K562 (cell line): ENCODE data around the gene PGPEP1. TPM values are rescaled to one million over a fixed set of nuclear protein-coding genes. Genes with fewer than 3 reads are reported as not detected.

Experiments
- CXXC5 ChIP-seq: fragments of 250-450 bp; sonication (Bioruptor Pico); IDR thresholded peaks from 2 replicates; pipeline ENCODE4 v1.8.0; 2022; ENCODE audit warnings: inconsistent platforms, mild to moderate bottlenecking, moderate library complexity
- EHMT2 ChIP-seq: fragments of 450-650 bp; IDR thresholded peaks from 2 replicates; pipeline ENCODE4 v1.6.1; 2018; ENCODE audit warnings: antibody characterized with exemption
- ELK1 ChIP-seq: sonication (generic); formaldehyde crosslinking; IDR thresholded peaks from 2 replicates; pipeline ENCODE4 v1.8.1; 2022; ENCODE audit warnings: missing genetic modification reagents
- ID3 ChIP-seq, 2 experiments: fragments of 250-450 bp in 1 of 2; fragments of 450-650 bp in 1 of 2; sonication (Bioruptor Pico) in 1 of 2; IDR thresholded peaks; 2 replicates each; pipeline versions ENCODE4 v1.6.1 to v1.8.0; 2016 to 2021; ENCODE audit warnings: mild to moderate bottlenecking in 2 of 2, moderate library complexity in 2 of 2, missing compliant biosample characterization in 1 of 2, missing genetic modification characterization in 1 of 2
- MEIS2 ChIP-seq: fragments of 450-650 bp; IDR thresholded peaks from 2 replicates; pipeline ENCODE4 v1.6.1; 2014; ENCODE audit warnings: mild to moderate bottlenecking; ENCODE audit not compliant: partially characterized antibody
- MXD1 ChIP-seq: fragments of 250-450 bp; sonication (Bioruptor Pico); IDR thresholded peaks from 2 replicates; pipeline ENCODE4 v1.8.0; 2021; ENCODE audit warnings: borderline replicate concordance, mild to moderate bottlenecking, moderate library complexity; ENCODE audit not compliant: poor library complexity, severe bottlenecking
- MYNN ChIP-seq, 2 experiments: sonication (generic); formaldehyde crosslinking in 1 of 2; IDR thresholded peaks; 2 replicates each; pipeline versions ENCODE4 v1.5.0 to v1.6.1; 2016 to 2020; ENCODE audit warnings: antibody characterized with exemption in 1 of 2, missing genetic modification reagents in 1 of 2
- NFE2 ChIP-seq: IDR thresholded peaks from 2 replicates; pipeline ENCODE4 v1.6.1; 2014; ENCODE audit warnings: antibody characterized with exemption, low read depth
- NR2C2 ChIP-seq, 2 experiments: fragments of 200-800 bp in 1 of 2; sonication (Bioruptor generic) in 1 of 2; sonication (generic) in 1 of 2; formaldehyde crosslinking in 1 of 2; IDR thresholded peaks; 2 replicates each; pipeline versions ENCODE4 v1.6.1 to v1.8.0; 2016 to 2022; ENCODE audit warnings: mild to moderate bottlenecking in 1 of 2, missing compliant biosample characterization in 1 of 2, missing genetic modification characterization in 1 of 2, missing genetic modification reagents in 1 of 2
- RBFOX2 ChIP-seq: fragments of 200-400 bp; formaldehyde crosslinking; IDR thresholded peaks from 2 replicates; pipeline ENCODE4 v1.6.1; 2017; ENCODE audit warnings: low read depth, mild to moderate bottlenecking, low read length, moderate library complexity
- TEAD1 ChIP-seq, 2 experiments: fragments of 450-650 bp in 1 of 2; sonication (generic) in 1 of 2; formaldehyde crosslinking; IDR thresholded peaks; 2 replicates each; pipeline versions ENCODE4 v1.4.0 to v1.8.0; 2020 to 2022; ENCODE audit warnings: mild to moderate bottlenecking in 2 of 2, missing genetic modification reagents in 1 of 2
- TFE3 ChIP-seq: fragments of 450-650 bp; formaldehyde crosslinking; IDR thresholded peaks from 2 replicates; pipeline ENCODE4 v1.4.0; 2020; ENCODE audit warnings: mild to moderate bottlenecking, mixed read lengths
- THAP12 ChIP-seq: fragments of 250-450 bp; sonication (Bioruptor Pico); IDR thresholded peaks from 2 replicates; pipeline ENCODE4 v1.9.0; 2021; ENCODE audit warnings: mild to moderate bottlenecking, inconsistent platforms
- U2AF1 ChIP-seq: fragments of 200-400 bp; formaldehyde crosslinking; optimal IDR thresholded peaks from 2 replicates; pipeline ENCODE3; 2017; ENCODE audit warnings: mild to moderate bottlenecking, low read depth, low read length, moderate library complexity
- ZNF140 ChIP-seq: fragments of 250-450 bp; sonication (Bioruptor Pico); IDR thresholded peaks from 2 replicates; pipeline ENCODE4 v1.8.0; 2021; ENCODE audit warnings: moderate library complexity, mild to moderate bottlenecking, inconsistent platforms
- ZNF354B ChIP-seq: fragments of 250-450 bp; sonication (Bioruptor Pico); IDR thresholded peaks from 2 replicates; pipeline ENCODE4 v1.4.0; 2020
- ZNF75A ChIP-seq: fragments of 450-650 bp; formaldehyde crosslinking; IDR thresholded peaks from 2 replicates; pipeline ENCODE4 v1.4.0; 2020; ENCODE audit warnings: mild to moderate bottlenecking
- ZNF785 ChIP-seq: fragments of 250-450 bp; sonication (Bioruptor Pico); IDR thresholded peaks from 2 replicates; pipeline ENCODE4 v1.4.0; 2020; ENCODE audit warnings: mild to moderate bottlenecking
- polyA plus RNA-seq, 8 experiments: library from polyadenylated mRNA; depleted of rRNA in 4 of 8; stranded (reverse) in 5 of 8; unstranded in 3 of 8; fragments of >200 nt; fragmentation: Nextera tagmentation in 2 of 8; fragmentation: Illumina TruSeq in 1 of 8; extraction: Ambion mirVana in 2 of 8; extraction: Trizol in 1 of 8; gene quantifications; 2 replicates each; pipeline versions ENCODE4 v1.2.1 to v1.2.3, GENCODE V29; 2011 to 2014; ENCODE audit warnings: inconsistent platforms in 1 of 8, missing spikeins in 1 of 8
- total RNA-seq, 7 experiments: library from RNA; depleted of rRNA in 6 of 7; stranded (reverse); fragments of >200 nt in 6 of 7; fragmentation: Illumina TruSeq in 2 of 7; extraction: Trizol in 2 of 7; gene quantifications; 2 replicates each; pipeline versions ENCODE4 v1.2.1 to v1.2.3, GENCODE V29; 2011 to 2021; ENCODE audit warnings: low replicate concordance in 1 of 7

PGPEP1 gene
- total and polyA plus RNA-seq, 9 of the 15 experiments (the other 6 are each of a cell fraction or from before 2014, with no cell fraction given) = 10.0 to 69.6 (median 33.5) TPM

- TF ChIP-seq EHMT2 (no peak), ZNF75A (CRISPR knock-in tag) (no peak), ELK1 (CRISPR knock-in tag) (no peak), MXD1 (CRISPR knock-in tag) (no peak), TEAD1 (CRISPR knock-in tag; IDR thresholded peaks at IDR 0.05) (no peak), RBFOX2 (no peak), ZNF140 (CRISPR knock-in tag) (no peak), ZNF785 (CRISPR knock-in tag) (no peak), TFE3 (CRISPR knock-in tag) (no peak), NR2C2 (CRISPR knock-in tag; IDR thresholded peaks at IDR 0.05) (no peak), NR2C2 (tag; IDR thresholded peaks at IDR 0.05) (no peak), ID3 (CRISPR knock-in tag; IDR thresholded peaks at IDR 0.05) (no peak), ID3 (tag; IDR thresholded peaks at IDR 0.05) (no peak), U2AF1 (no peak), MYNN (IDR thresholded peaks at IDR 0.05) (no peak), MYNN (CRISPR knock-in tag; IDR thresholded peaks at IDR 0.05) (no peak), THAP12 (CRISPR knock-in tag) (no peak), ZNF354B (CRISPR knock-in tag) (no peak), NFE2 (no peak), CXXC5 (CRISPR knock-in tag) (0 out of 2 replicates have a peak, but pooled peaks have one; percentile 38), MEIS2 (no peak)
Measured at GRCh38 chr19:18397242-18398202, 57.1 kb downstream of the PGPEP1 start, which contains the start of gene LRRC25 (continued).
